HPDE6-E6E7 (cell line): ENCODE data around the gene YAP1.
"Not testable (repeated sequence)": the region's sequence is repeated elsewhere in the genome, so short reads cannot be mapped to it uniquely, and the experiment has no call there.

Experiments
- DNase-seq: peaks from one replicate; pipeline ENCODE4 v3.0.0; 2011; ENCODE audit warnings: missing footprints; ENCODE audit errors: extremely low spot score

The YAP1 gene

GRCh38 chr11:102239448-102239847 lies 129.2 kb downstream of the YAP1 start:
- no peak for DNase-seq

- DNase-seq, result no peak
These were observed 129.7 kb downstream of the YAP1 start for GRCh38 chr11:102239911-102240310.

- no peak for DNase-seq
These were observed 130.3 kb downstream of the YAP1 start for GRCh38 chr11:102240502-102240901.

GRCh38 chr11:102241026-102241425 lies 130.8 kb downstream of the YAP1 start:
- no peak for DNase-seq

- no peak for DNase-seq
These were observed 133.2 kb downstream of the YAP1 start for GRCh38 chr11:102243399-102243884.

GRCh38 chr11:102244681-102245409 lies 134.6 kb downstream of the YAP1 start:
- DNase-seq, result peak; percentile 87

- no peak for DNase-seq
These were observed 141.2 kb downstream of the YAP1 start for GRCh38 chr11:102251423-102251822.

- no peak for DNase-seq
These were observed 142.2 kb downstream of the YAP1 start for GRCh38 chr11:102252339-102252891.

- DNase-seq, result no peak
These were observed 142.9 kb downstream of the YAP1 start for GRCh38 chr11:102253020-102253715.

GRCh38 chr11:102254047-102254446 lies 143.8 kb downstream of the YAP1 start:
- DNase-seq, result no peak

- peak; percentile 96 for DNase-seq
These were observed 146.0 kb downstream of the YAP1 start for GRCh38 chr11:102256251-102256650.

- no peak for DNase-seq
These were observed 150.0 kb downstream of the YAP1 start for GRCh38 chr11:102260241-102260640.

- DNase-seq, result no peak
These were observed 153.2 kb downstream of the YAP1 start for GRCh38 chr11:102263379-102264003.

GRCh38 chr11:102264704-102265103 lies 154.5 kb downstream of the YAP1 start:
- not testable (repeated sequence) for DNase-seq

- no peak for DNase-seq
These were observed 155.9 kb downstream of the YAP1 start for GRCh38 chr11:102266099-102266498.

- peak; percentile 59 for DNase-seq
These were observed 157.4 kb downstream of the YAP1 start for GRCh38 chr11:102267609-102268008.

- DNase-seq, result peak; percentile 97
These were observed 158.1 kb downstream of the YAP1 start for GRCh38 chr11:102268083-102268984.

- no peak for DNase-seq
These were observed 158.8 kb downstream of the YAP1 start for GRCh38 chr11:102268985-102269470.

GRCh38 chr11:102269927-102270326 lies 159.7 kb downstream of the YAP1 start:
- peak; percentile 79 for DNase-seq

- no peak for DNase-seq
These were observed 162.0 kb downstream of the YAP1 start for GRCh38 chr11:102272047-102272824.
